Raji (cell line): Measurements from ENCODE around the gene SPRYD3.

Experiments used
- POLR2A ChIP-seq: IDR thresholded peaks from 2 replicates; pipeline ENCODE4 v1.6.1; 2011; ENCODE audit warnings: low read depth, low read length, control low read depth; ENCODE audit not compliant: insufficient read depth

SPRYD3 gene

DNA sequence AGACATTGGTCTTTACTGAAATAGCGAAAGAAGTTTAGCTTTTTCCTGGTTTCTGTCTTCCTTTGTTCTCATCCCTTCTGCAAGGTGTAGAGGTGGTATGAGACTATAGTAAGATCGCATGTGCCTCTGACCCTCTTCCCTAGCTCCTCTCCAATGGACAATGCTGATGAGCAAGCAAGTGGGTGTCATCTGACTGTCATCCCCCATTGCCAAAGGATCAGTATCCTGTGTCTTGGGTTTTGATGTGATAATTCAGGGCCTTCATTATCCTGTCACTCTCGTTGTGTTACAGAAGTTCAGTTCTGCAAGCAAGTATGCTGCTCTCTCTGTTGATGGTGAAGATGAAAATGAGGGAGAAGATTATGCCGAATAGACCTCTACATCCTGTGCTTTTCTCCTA, 39.3 kb downstream of the SPRYD3 start:
- no peak for TF ChIP-seq POLR2A

DNA sequence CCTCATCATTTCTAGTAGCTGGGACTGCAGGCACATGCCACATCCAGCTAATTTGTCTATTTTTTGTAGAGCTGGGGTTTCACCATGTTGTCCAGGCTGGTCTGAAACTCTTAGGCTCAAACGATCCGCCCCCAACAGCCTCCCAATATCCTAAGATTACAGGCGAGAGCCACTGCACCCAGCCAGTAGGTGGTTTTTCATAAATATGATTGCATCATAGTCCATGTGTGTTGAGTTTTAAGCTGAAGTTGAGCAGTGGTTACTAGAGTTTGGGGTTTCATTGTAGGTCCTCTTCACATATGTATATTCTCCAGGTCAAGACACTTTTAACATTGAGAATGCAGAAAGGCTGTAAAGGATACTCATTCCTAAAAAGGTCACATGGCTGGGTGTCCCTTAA, 42.4 kb downstream of the SPRYD3 start:
- TF ChIP-seq POLR2A: no peak

DNA sequence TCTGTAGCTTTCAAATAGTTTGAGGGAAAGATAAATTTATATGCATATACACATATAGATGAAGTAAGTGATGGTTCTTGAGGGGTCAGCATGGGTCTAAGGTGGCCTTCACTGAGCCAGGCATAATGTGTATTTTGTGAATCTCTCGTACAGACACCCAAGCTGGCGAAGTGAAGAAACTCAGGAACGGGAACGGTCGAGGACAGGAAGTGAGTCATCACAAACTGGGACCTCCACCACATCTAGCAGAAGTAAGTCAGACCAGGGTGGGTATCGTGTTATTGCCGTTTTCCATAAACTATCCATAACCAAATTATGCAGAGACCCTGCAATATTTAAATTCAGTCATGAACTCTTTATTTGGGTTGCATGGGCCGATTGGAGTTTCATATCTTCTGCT, 44.7 kb downstream of the SPRYD3 start:
- no peak for TF ChIP-seq POLR2A

DNA sequence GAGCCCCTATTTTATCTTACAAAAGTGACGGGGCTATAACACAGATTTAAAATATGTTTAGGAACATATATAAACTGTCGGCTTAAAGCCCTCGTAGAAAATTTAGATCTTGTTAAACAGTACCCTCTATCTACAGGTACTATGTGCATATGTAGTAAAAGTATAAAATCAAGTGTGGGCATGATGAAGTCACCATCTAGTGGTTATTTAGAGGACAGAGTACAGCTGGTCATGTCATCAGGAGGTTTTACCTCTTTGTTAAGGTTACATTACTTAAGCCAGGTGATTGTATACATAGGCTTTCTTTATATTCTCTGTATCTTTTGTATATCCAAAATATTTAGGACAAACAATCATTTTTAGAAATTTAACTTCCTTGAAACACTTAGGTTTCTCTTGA, 47.6 kb downstream of the SPRYD3 start:
- TF ChIP-seq POLR2A: no peak

DNA sequence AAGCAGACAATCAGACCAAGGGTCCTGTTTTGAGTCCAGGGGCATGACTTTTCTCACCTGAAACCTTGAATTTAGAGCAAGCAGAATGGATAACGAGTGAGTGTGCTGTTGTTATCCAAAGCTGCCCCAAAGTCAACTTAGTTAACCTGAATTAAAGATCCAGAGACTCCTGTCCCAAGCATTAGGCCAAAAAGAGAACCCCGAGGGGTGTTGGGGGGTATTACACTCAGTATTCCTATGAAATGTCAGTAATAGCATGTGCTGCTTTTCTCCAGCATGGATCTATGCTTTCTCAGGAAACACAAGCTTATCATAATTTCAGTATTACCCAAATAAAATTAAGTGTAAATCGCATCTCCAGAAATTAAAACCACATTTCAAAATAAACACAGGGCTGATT, 53.9 kb downstream of the SPRYD3 start:
- TF ChIP-seq POLR2A: no peak

DNA sequence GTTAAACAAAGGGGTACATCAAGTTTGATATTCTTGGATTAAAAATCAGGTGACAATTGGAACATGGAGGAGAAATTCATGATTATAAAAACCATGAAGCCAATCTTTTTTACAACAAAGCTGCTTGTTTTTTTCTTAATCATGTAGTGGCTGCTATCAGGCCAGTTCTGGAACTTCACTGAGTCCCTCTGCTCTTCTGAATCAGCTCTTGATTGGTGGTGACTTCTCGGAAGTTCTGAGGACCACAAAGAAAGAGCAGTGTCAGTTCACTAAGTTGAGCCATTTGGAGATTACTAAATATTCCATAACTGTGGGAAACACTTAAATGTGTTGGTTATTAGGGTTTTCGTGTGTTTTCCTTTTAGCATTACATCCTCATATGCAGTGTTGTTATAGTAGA, 64.5 kb downstream of the SPRYD3 start:
- TF ChIP-seq POLR2A: no peak
